Body of pancreas (tissue), 4 donors: Measurements from ENCODE around the gene PASD1. TPM values are rescaled to one million over a fixed set of nuclear protein-coding genes. Genes with fewer than 3 reads are reported as not detected.
"Not testable (repeated sequence)": the region's sequence is repeated elsewhere in the genome, so short reads cannot be mapped to it uniquely, and the experiment has no call there.

Experiments
- ATAC-seq: fragments of 150-250 bp; one replicate; pipeline ENCODE4 v1.9.1; 2016
- DNase-seq, 4 donors: peaks; one replicate each; pipeline ENCODE4 v3.0.0-alpha.2; 2019
- H3K27ac ChIP-seq, 4 donors: fragments of 200-600 bp; sonication (generic); 1 replicate in 3 of 4; 2 replicates in 1 of 4; pipeline versions ENCODE4 v1.5.1 to v1.6.1; 2016 to 2019; ENCODE audit warnings: mild to moderate bottlenecking in 1 of 4, mixed read lengths in 1 of 4, moderate library complexity in 1 of 4
- H3K27me3 ChIP-seq, 2 donors: fragments of 200-600 bp; sonication (generic); one replicate each; pipeline ENCODE4 v1.6.0; 2016; ENCODE audit warnings: mild to moderate bottlenecking in 1 of 2
- H3K36me3 ChIP-seq, 2 donors: fragments of 200-600 bp; sonication (generic); replicated peaks in 1 of 2; 2 replicates each; pipeline ENCODE4 v1.5.1; 2016; ENCODE audit warnings: low read depth in 2 of 2; ENCODE audit not compliant: insufficient read depth in 1 of 2
- H3K4me1 ChIP-seq: fragments of 200-600 bp; sonication (generic); one replicate; pipeline ENCODE4 v1.6.0; 2016
- H3K4me3 ChIP-seq, 2 donors: fragments of 200-600 bp; sonication (generic); 1 replicate in 1 of 2; 2 replicates in 1 of 2; pipeline ENCODE4 v1.5.1; 2016 to 2019
- H3K9me3 ChIP-seq, 3 donors: fragments of 200-600 bp; sonication (generic); 1 replicate in 2 of 3; 2 replicates in 1 of 3; pipeline ENCODE4 v1.5.1; 2016
- POLR2A ChIP-seq, 3 donors: fragments of 450-650 bp; IDR thresholded peaks; one replicate each; pipeline ENCODE4 v1.6.1; 2016; ENCODE audit warnings: antibody characterized with exemption in 3 of 3, mild to moderate bottlenecking in 2 of 3
- WGBS, 2 donors: methylation state at CpG; one replicate each; pipeline ENCODE4 v1.1.5; 2017; 5-methylcytosine and 5-hydroxymethylcytosine counted together
- intact Hi-C: fragments of 100-400 bp; cut with DNase I; formaldehyde crosslinking; loops from one replicate; pipeline ENCODE4 v1.15.1; 2023
- total RNA-seq, 2 donors: library from RNA; depleted of rRNA; stranded (reverse); fragments of >200 nt; gene quantifications; one replicate each; pipeline ENCODE4 v1.1.0, GENCODE V29; 2016
- TF ChIP-seq, protein P1 (sequence below), 7 experiments: fragments of 450-650 bp in 4 of 7; fragments of 200-600 bp in 3 of 7; sonication (generic) in 3 of 7; IDR thresholded peaks; one replicate each; pipeline ENCODE4 v1.5.1; 2016 to 2019; ENCODE audit warnings: antibody characterized with exemption in 7 of 7

The PASD1 gene
- total RNA-seq, 2 donors from 2014 or later: not detected

DNA sequence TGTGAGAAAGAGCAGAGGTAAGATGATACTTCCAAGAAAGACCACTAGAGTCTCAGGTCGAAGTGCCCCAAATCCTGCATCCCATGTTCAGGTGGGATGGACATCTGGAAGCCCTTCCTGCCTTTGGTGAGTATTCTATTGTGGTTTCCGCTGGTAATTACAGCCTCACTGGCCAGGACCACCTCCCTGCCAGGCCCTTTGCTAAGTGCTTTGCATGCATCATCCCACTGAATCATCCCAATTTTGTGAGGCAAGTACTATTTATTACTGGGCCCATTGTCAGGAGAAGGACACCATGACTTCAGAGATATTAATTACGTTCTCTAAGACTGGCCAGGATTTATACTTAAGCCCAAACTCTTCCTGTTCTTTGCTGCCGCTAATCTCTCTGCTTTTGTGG, 10.7 kb upstream of the PASD1 start:
- H3K36me3 ChIP-seq: no peaks in the 10 kb centered on the region
- DNase-seq: no peak
- WGBS, 2 donors: 41 to 49% methylated on average over 4 of the region's 4 CpGs

DNA sequence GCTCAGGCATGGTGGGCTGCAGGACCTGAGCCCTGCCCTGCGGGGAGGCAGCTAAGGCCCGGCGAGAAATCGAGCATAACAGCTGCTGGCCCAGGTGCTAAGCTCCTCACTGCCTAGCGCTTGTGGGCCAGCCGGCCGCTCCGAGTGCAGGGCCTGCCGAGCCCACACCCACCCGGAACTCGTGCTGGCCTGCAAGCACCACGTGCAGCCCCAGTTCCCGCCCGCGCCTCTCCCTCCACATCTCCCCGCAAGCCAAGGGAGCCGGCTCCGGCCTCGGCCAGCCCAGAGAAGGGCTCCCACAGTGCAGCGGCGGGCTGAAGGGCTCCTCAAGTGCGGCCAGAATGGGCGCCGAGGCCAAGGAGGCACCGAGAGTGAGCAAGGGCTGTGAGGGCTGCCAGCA, 8.2 kb upstream of the PASD1 start:
- H3K4me1 ChIP-seq, H3K27ac ChIP-seq, ATAC-seq, H3K36me3 ChIP-seq, DNase-seq, H3K9me3 ChIP-seq, H3K4me3 ChIP-seq, intact Hi-C loops, H3K27me3 ChIP-seq: not testable (repeated sequence)
- 93 to 100% methylated on average over 1 to 7 of the region's 25 CpGs for WGBS, 2 donors

More for the DNA sequence above, 10.7 kb upstream of the PASD1 start:
- no peaks in the 10 kb centered on the region for H3K4me1 ChIP-seq
- H3K4me3 ChIP-seq: no peak overlapping the region
- no peaks in the 10 kb centered on the region for H3K9me3 ChIP-seq
- no peaks in the 10 kb centered on the region for H3K27me3 ChIP-seq
- H3K27ac ChIP-seq: no peak overlapping the region
- TF ChIP-seq, protein P1, sequence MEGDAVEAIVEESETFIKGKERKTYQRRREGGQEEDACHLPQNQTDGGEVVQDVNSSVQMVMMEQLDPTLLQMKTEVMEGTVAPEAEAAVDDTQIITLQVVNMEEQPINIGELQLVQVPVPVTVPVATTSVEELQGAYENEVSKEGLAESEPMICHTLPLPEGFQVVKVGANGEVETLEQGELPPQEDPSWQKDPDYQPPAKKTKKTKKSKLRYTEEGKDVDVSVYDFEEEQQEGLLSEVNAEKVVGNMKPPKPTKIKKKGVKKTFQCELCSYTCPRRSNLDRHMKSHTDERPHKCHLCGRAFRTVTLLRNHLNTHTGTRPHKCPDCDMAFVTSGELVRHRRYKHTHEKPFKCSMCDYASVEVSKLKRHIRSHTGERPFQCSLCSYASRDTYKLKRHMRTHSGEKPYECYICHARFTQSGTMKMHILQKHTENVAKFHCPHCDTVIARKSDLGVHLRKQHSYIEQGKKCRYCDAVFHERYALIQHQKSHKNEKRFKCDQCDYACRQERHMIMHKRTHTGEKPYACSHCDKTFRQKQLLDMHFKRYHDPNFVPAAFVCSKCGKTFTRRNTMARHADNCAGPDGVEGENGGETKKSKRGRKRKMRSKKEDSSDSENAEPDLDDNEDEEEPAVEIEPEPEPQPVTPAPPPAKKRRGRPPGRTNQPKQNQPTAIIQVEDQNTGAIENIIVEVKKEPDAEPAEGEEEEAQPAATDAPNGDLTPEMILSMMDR (IDR thresholded peaks at IDR 0.05): no peak
- no peak for TF ChIP-seq POLR2A (IDR thresholded peaks at IDR 0.05)
- no peak for ATAC-seq
- intact Hi-C loops: no loop called here

DNA sequence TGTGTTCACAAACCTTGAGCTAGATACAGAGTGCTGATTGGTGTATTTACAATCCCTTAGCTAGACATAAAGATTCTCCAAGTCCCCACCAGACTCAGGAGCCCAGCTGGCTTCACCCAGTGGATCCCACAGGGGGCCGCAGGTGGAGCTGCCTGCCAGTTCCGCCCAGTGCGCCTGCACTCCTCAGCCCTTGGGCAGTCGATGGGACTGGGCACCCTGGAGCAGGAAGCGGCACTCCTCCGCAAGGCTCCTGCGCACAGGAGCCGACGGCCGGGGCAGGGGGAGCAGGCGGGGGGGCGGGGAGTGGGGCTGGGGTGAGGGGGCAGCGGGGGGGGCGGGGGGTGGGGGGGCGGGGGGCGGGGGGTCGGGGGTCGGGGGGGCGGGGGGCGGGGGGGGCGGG, 990 bp upstream of the PASD1 start:
- H3K27ac ChIP-seq, H3K27me3 ChIP-seq, H3K36me3 ChIP-seq, intact Hi-C loops, H3K4me1 ChIP-seq, DNase-seq, ATAC-seq, H3K4me3 ChIP-seq, H3K9me3 ChIP-seq: not testable (repeated sequence)
- WGBS, 2 donors: 91% methylated on average over 8 of the region's 21 CpGs; no CpG with 5 or more reads in 1 of the 2 donors

DNA sequence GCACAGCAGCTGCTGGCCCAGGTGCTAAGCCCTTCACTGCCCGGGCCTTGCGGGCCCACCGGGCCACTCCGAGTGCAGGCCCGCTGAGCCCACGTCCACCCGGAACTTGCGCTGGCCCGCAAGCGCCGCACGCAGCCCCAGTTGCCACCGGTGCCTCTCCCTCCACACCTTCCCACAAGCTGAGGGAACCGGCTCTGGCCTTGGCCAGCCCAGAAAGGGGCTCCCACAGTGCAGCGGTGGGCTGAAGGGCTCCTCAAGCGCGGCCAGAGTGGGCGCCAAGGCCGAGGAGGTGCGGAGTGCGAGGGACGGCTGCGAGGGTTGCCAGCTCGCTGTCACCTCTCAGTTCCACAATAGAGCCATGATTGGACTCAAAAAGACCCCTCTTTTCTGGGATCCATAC, 472 bp upstream of the PASD1 start:
- ATAC-seq, H3K27ac ChIP-seq, DNase-seq, H3K4me3 ChIP-seq, H3K27me3 ChIP-seq, intact Hi-C loops, H3K4me1 ChIP-seq, H3K9me3 ChIP-seq, H3K36me3 ChIP-seq: not testable (repeated sequence)
- 98% methylated on average over 10 of the region's 24 CpGs; no CpG with 5 or more reads in 1 of the 2 donors for WGBS, 2 donors

DNA sequence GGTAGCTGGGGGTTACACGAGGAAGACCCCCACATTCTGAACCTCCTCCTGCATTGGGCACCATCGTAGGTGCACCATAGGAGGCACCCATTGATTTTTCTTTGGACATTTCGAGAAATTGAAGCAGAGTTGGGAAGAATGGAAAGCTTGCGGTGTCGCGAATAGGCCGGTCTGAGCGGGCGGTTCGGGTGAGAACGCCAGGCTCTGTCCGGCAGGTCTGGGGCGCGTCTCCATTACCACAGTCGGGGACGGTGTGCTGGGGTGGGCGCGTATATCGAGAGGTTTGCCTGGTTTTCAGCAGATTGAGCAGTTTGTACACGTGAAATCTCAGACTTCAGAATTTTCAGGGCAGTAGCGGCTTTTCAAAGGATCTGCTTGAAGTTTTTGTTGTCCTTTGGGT, 560 bp downstream of the PASD1 start:
- H3K36me3 ChIP-seq: no peaks in the 10 kb centered on the region
- 92 to 94% methylated on average over 20 to 21 of the region's 21 CpGs for WGBS, 2 donors
- intact Hi-C loops: no loop called here
- H3K4me3 ChIP-seq: no peak overlapping the region
- no peak overlapping the region for H3K27ac ChIP-seq
- no peak for TF ChIP-seq POLR2A (IDR thresholded peaks at IDR 0.05)
- TF ChIP-seq, protein P1 (IDR thresholded peaks at IDR 0.05): no peak
- ATAC-seq (no peak), DNase-seq (no peak)
- H3K9me3 ChIP-seq: no peaks in the 10 kb centered on the region
- H3K4me1 ChIP-seq: no peaks in the 10 kb centered on the region
- H3K27me3 ChIP-seq: no peaks in the 10 kb centered on the region

DNA sequence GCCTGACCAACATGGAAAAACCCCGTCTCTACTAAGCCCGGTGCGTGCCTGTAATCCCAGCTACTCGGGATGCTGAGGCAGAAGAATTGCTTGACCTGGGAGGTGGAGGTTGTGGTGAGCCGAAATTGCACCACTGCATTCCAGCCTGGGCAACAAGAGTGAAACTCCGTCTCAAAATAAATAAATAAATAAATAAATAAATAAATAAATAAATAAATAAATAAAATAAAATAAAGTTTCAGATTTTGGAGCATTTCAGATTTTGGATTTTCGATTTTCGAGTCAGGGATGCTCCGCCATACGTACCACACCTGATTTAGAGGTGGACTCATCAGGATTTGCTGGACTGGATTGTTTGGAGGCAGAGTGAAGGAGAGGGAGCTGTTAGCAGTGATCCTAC, 3.4 kb downstream of the PASD1 start:
- DNase-seq, H3K4me1 ChIP-seq, intact Hi-C loops, H3K36me3 ChIP-seq, H3K27ac ChIP-seq, H3K27me3 ChIP-seq, H3K9me3 ChIP-seq, H3K4me3 ChIP-seq, ATAC-seq: not testable (repeated sequence)
- WGBS, 2 donors: 72 to 86% methylated on average over 4 to 9 of the region's 10 CpGs

DNA sequence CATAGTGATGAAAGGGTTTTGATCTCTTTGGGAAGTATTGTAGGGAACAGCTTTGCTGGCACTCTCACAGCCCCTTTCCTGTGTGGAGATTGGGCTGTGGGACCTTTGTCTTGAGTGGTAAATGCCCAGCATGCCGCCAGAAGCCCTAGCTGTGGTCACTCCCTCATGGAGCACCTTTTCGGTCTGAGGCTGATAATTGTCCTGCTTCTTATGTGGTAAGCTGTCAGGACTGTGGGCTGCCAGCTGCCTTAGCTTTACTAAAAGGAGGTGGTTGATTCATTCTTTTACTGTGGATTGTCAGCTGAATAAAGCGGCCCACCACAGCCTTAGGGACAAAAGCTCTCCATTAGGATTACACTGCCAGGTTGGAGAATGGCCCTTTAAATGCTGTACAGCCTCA, 7.1 kb downstream of the PASD1 start:
- intact Hi-C loops: no loop called here
- Histone ChIP-seq H3K36me3 (no peaks in the 10 kb centered on the region), H3K27ac (no peak overlapping the region), H3K27me3 (no peaks in the 10 kb centered on the region), H3K4me1 (no peaks in the 10 kb centered on the region), H3K9me3 (no peaks in the 10 kb centered on the region), H3K4me3 (no peak overlapping the region)
- ATAC-seq (no peak), DNase-seq (no peak)
- WGBS, 2 donors: 60% methylated on average over 3 of the region's 3 CpGs; no CpG with 5 or more reads in 1 of the 2 donors
- TF ChIP-seq, protein P1 (IDR thresholded peaks at IDR 0.05): no peak

DNA sequence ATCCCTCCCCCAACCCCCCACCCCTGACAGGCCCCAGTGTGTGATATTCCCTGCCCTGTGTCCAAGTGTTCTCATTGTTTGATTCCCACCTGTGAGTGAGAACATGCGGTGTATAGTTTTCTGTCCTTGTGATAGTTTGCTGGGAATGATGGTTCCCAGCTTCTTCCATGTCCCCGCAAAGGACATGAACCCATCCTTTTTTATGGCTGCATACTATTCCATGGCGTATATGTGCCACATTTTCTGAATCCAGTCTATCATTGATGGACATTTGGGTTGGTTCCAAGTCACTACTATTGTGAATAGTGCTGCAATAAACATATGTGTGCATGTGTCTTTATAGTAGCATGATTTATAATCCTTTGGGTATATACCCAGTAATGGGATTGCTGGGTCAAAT, 29.9 kb downstream of the PASD1 start:
- DNase-seq, H3K36me3 ChIP-seq, H3K4me1 ChIP-seq, H3K9me3 ChIP-seq, H3K27me3 ChIP-seq, H3K27ac ChIP-seq, intact Hi-C loops, ATAC-seq, H3K4me3 ChIP-seq: not testable (repeated sequence)
- WGBS, 2 donors: 80 to 100% methylated on average over 2 to 3 of the region's 3 CpGs
